Heart right ventricle (tissue), 16 donors: ENCODE measurements around the gene SLCO2A1. TPM values are rescaled to one million over a fixed set of nuclear protein-coding genes. Genes with fewer than 3 reads are reported as not detected.
A peak's percentile ranks its signal among the peaks of the same experiment; 100 is the strongest.

Source experiments
- ATAC-seq, 8 donors: fragments of 200-7000 bp; cut with Tn5 transposase; one replicate each; pipeline ENCODE4 v1.9.1; 2020; ENCODE audit warnings: mild to moderate bottlenecking in 8 of 8, moderate library complexity in 8 of 8, moderate number of reproducible peaks in 1 of 8
- DNase-seq, 2 donors: peaks; one replicate each; pipeline ENCODE4 v3.0.0-alpha.2; 2020
- H3K27ac ChIP-seq, 10 donors: fragments of 200-600 bp; sonication (generic) in 2 of 10; one replicate each; pipeline versions ENCODE4 v1.5.0 to v1.8.0; 2020 to 2022; ENCODE audit warnings: mild to moderate bottlenecking in 3 of 10
- H3K27me3 ChIP-seq, 7 donors: fragments of 200-600 bp; one replicate each; pipeline ENCODE4 v1.8.0; 2021 to 2022; ENCODE audit warnings: mild to moderate bottlenecking in 2 of 7
- H3K36me3 ChIP-seq, 9 donors: fragments of 200-600 bp; sonication (generic) in 1 of 9; one replicate each; pipeline versions ENCODE4 v1.5.0 to v1.8.0; 2020 to 2022; ENCODE audit warnings: mild to moderate bottlenecking in 2 of 9
- H3K4me1 ChIP-seq, 9 donors: fragments of 200-600 bp; sonication (generic) in 1 of 9; one replicate each; pipeline versions ENCODE4 v1.5.0 to v1.8.0; 2020 to 2022; ENCODE audit warnings: mild to moderate bottlenecking in 4 of 9
- H3K4me3 ChIP-seq, 10 donors: fragments of 200-600 bp; sonication (generic) in 2 of 10; one replicate each; pipeline versions ENCODE4 v1.5.0 to v1.8.0; 2020 to 2022; ENCODE audit warnings: mild to moderate bottlenecking in 7 of 10, moderate library complexity in 2 of 10
- H3K9me3 ChIP-seq, 11 donors: fragments of 200-600 bp in 10 of 11; sonication (generic) in 2 of 11; one replicate each; pipeline versions ENCODE4 v1.5.0 to v1.8.0; 2013 to 2022; ENCODE audit warnings: mild to moderate bottlenecking in 2 of 11, control low read depth in 1 of 11, moderate library complexity in 1 of 11
- CTCF ChIP-seq, 9 donors: fragments of 200-600 bp; sonication (generic) in 2 of 9; IDR thresholded peaks; one replicate each; pipeline versions ENCODE4 v1.5.0 to v1.8.0; 2021 to 2022; ENCODE audit warnings: antibody characterized with exemption in 9 of 9, mild to moderate bottlenecking in 5 of 9, moderate library complexity in 1 of 9
- WGBS, 2 donors: extraction: QIAGEN DNeasy Blood & Tissue Kit; methylation state at CpG; one replicate each; pipeline ENCODE4 v1.1.7; 2013; ENCODE audit warnings: inconsistent platforms in 1 of 2; 5-methylcytosine and 5-hydroxymethylcytosine counted together
- intact Hi-C, 10 donors: fragments of 100-400 bp; cut with DNase I; formaldehyde crosslinking; loops; one replicate each; pipeline versions ENCODE4 v1.11.1 to v1.14.2; 2022
- polyA plus RNA-seq, 2 donors: library from polyadenylated mRNA; stranded (reverse); fragments of 200-250 nt; gene quantifications; one replicate each; pipeline ENCODE4 v1.2.3, GENCODE V29; 2013
- total RNA-seq, 10 donors: library from RNA; stranded (reverse); fragmentation: NEBNext Ultra II Directional in 3 of 10; extraction: Animal tissue kit (Norgen Biotek cat#: 25700) in 3 of 10; gene quantifications; one replicate each; pipeline versions ENCODE4 v1.2.1 to v1.2.4, GENCODE V29; 2021 to 2023
- donor health status: Arrhythmogenic right ventricular cardiomyopathy.
- donor health status: ischemic (EF 13 %, LVEDD 7.1; RV severe dilation, severe dysfunction).
- donor health status: healthy with polysubstance abuse.
- donor health status: DM: no; HTN: yes; CAD: no.
- donor health status: DM: no; HTN: no; CAD: no.
- donor health status: ischemic (EF 25% LVEDD 6.9; RV normal size, moderate dysfunction).
- donor health status: ischemic (EF 25% LVEDD 5.7; RV mildly dilated, moderate dysfunction).
- donor health status: healthy.
- donor health status: DM: yes; HTN: yes; CAD: no.
- donor health status: Ischemic cardiomyopathy.
- donor health status: ischemic (EF 35%, LVEDD 5.7; RV mildly dilated, moderate dysfunction).
- donor health status: nonischemic (EF 11% LVEDD 7.7; RV severe dilation, severe dysfunction).
- donor health status: DM: yes; HTN: yes; CAD: no.
- donor health status: PGD.
- donor health status: ischemic (EF 29% LVEDD 5.4; RV normal size, mild dysfunction).
- donor health status: nonischemic (EF 23%, LVEDD 6.1; RV moderate dilation, normal function).

Gene SLCO2A1
- total and polyA plus RNA-seq, 12 donors, result 3.6 to 30.4 (median 10.0) TPM

- Histone ChIP-seq H3K4me3 (no peak overlapping the region), H3K27ac (no peak overlapping the region), H3K4me1 (no peaks in the 10 kb centered on the region), H3K27me3 (peaks cover 0 to 27% (median 9%) of the 10 kb centered on the region in 7 donors), H3K36me3 (no peaks in the 10 kb centered on the region), H3K9me3 (no peaks in the 10 kb centered on the region)
- no peak for TF ChIP-seq CTCF (IDR thresholded peaks at IDR 0.05)
- 69 to 73% methylated on average over 10 of the region's 10 CpGs for WGBS, 2 donors
- DNase-seq (no peak), ATAC-seq (peak in 3 of 8 donors; percentile 71 to 79 (median 73))
- intact Hi-C loops, result no loop called here
Observed at GRCh38 chr3:133915685-133916658, 113.8 kb downstream of the SLCO2A1 start.

- Histone ChIP-seq H3K27me3 (peaks cover 0 to 27% (median 9%) of the 10 kb centered on the region in 7 donors), H3K9me3 (no peaks in the 10 kb centered on the region), H3K4me1 (no peaks in the 10 kb centered on the region), H3K4me3 (no peak overlapping the region), H3K27ac (no peak overlapping the region), H3K36me3 (no peaks in the 10 kb centered on the region)
- intact Hi-C loops, result no loop called here
- ATAC-seq (no peak), DNase-seq (no peak)
- 81 to 86% methylated on average over 12 of the region's 12 CpGs for WGBS, 2 donors
- TF ChIP-seq CTCF (IDR thresholded peaks at IDR 0.05), result no peak
Observed at GRCh38 chr3:133914839-133915600, 114.7 kb downstream of the SLCO2A1 start.

- 74% methylated on average over 2 of the region's 2 CpGs for WGBS, 2 donors
- no peak overlapping the region for H3K4me3 ChIP-seq
- H3K9me3 ChIP-seq, result no peaks in the 10 kb centered on the region
- no peak for DNase-seq
- peaks cover 0 to 13% (median 0%) of the 10 kb centered on the region in 7 donors for H3K27me3 ChIP-seq
- no peak overlapping the region for H3K27ac ChIP-seq
- peak in 1 of 9 donors; percentile 12 for TF ChIP-seq CTCF (IDR thresholded peaks at IDR 0.05)
- H3K36me3 ChIP-seq, result no peaks in the 10 kb centered on the region
- no peak for ATAC-seq
- no peaks in the 10 kb centered on the region for H3K4me1 ChIP-seq
- intact Hi-C loops, result no loop called here
Observed at GRCh38 chr3:133910422-133910821, 119.3 kb downstream of the SLCO2A1 start.

GRCh38 chr3:133905376-133905775 lies 124.3 kb downstream of the SLCO2A1 start:
- intact Hi-C loops, result loop anchor here in 1 of 10 donors (5.0 kb wide), 1 partner anchor 88 kb away; no protein-coding TSS in a partner anchor
- DNase-seq, result no peak
- peaks cover 0 to 6% (median 0%) of the 10 kb centered on the region in 7 donors for H3K27me3 ChIP-seq
- H3K27ac ChIP-seq, result no peak overlapping the region
- ATAC-seq, result no peak
- no peaks in the 10 kb centered on the region for H3K4me1 ChIP-seq
- no peaks in the 10 kb centered on the region for H3K36me3 ChIP-seq
- no peaks in the 10 kb centered on the region for H3K9me3 ChIP-seq
- H3K4me3 ChIP-seq, result no peak overlapping the region
- WGBS, 2 donors, result 73% methylated on average over 3 of the region's 3 CpGs
- no peak for TF ChIP-seq CTCF (IDR thresholded peaks at IDR 0.05)
